Osteoblast (primary cell): ENCODE measurements around the gene DPP10. TPM values are rescaled to one million over a fixed set of nuclear protein-coding genes. Genes with fewer than 3 reads are reported as not detected.

Source experiments
- DNase-seq: peaks from one replicate; pipeline ENCODE4 v3.0.0; 2011; ENCODE audit warnings: low spot score, mixed read lengths; ENCODE audit not compliant: insufficient read length; ENCODE audit errors: missing footprints
- H2AFZ ChIP-seq: 2 replicates; pipeline ENCODE4 v1.6.0; 2011; ENCODE audit warnings: mild to moderate bottlenecking, low read length
- H3K27ac ChIP-seq: 2 replicates; pipeline ENCODE4 v1.5.1; 2011; ENCODE audit warnings: mild to moderate bottlenecking, low read depth, low read length, moderate library complexity
- H3K27me3 ChIP-seq: 2 replicates; pipeline ENCODE4 v1.6.0; 2012; ENCODE audit warnings: mild to moderate bottlenecking, control low read depth, inconsistent platforms, low read length, moderate library complexity; ENCODE audit not compliant: insufficient read depth
- H3K36me3 ChIP-seq: 2 replicates; pipeline ENCODE4 v1.5.1; 2011; ENCODE audit warnings: mild to moderate bottlenecking, low read length, control low read depth, moderate library complexity; ENCODE audit not compliant: insufficient read depth
- H3K4me1 ChIP-seq: 2 replicates; pipeline ENCODE4 v1.5.1; 2011; ENCODE audit warnings: mild to moderate bottlenecking, low read length, control low read depth, moderate library complexity; ENCODE audit not compliant: insufficient read depth
- H3K4me2 ChIP-seq: 2 replicates; pipeline ENCODE4 v1.6.0; 2011; ENCODE audit warnings: mild to moderate bottlenecking, low read length; ENCODE audit not compliant: insufficient read depth
- H3K4me3 ChIP-seq: fragments of 200-600 bp; sonication (generic); 3 replicates; pipeline ENCODE4 v1.5.1; 2012; ENCODE audit warnings: mild to moderate bottlenecking, low read length, inconsistent platforms; ENCODE audit not compliant: insufficient read depth
- H3K79me2 ChIP-seq: 2 replicates; pipeline ENCODE4 v1.6.0; 2012; ENCODE audit warnings: mild to moderate bottlenecking, low read length, control low read depth, inconsistent platforms; ENCODE audit not compliant: insufficient read depth
- H3K9me3 ChIP-seq: 2 replicates; pipeline ENCODE4 v1.5.1; 2011; ENCODE audit warnings: low read depth, low read length, control low read depth
- H4K20me1 ChIP-seq: 2 replicates; pipeline ENCODE4 v1.6.0; 2012; ENCODE audit warnings: mild to moderate bottlenecking, low read length, control low read depth; ENCODE audit not compliant: insufficient read depth
- CTCF ChIP-seq: IDR thresholded peaks from 2 replicates; pipeline ENCODE4 v1.5.1; 2011; ENCODE audit warnings: mild to moderate bottlenecking, low read depth, low read length, moderate library complexity; ENCODE audit errors: extremely low read depth
- total RNA-seq: library from RNA; depleted of rRNA; stranded (reverse); fragments of >200 nt; gene quantifications from 2 replicates; pipeline ENCODE4 v1.2.3, GENCODE V29; 2012

The DPP10 gene
- total RNA-seq, 1 donor: not detected

- TF ChIP-seq CTCF: no peak
- no peak overlapping the region for H3K4me3 ChIP-seq
- H3K4me1 ChIP-seq: no peaks in the 10 kb centered on the region
- no peak overlapping the region for H2AFZ ChIP-seq
- no peaks in the 10 kb centered on the region for H3K36me3 ChIP-seq
- H3K27ac ChIP-seq: no peak overlapping the region
- H4K20me1 ChIP-seq: no peaks in the 10 kb centered on the region
- H3K79me2 ChIP-seq: no peaks in the 10 kb centered on the region
- H3K27me3 ChIP-seq: no peaks in the 10 kb centered on the region
- H3K4me2 ChIP-seq: no peak overlapping the region
- DNase-seq: no peak
- H3K9me3 ChIP-seq: no peaks in the 10 kb centered on the region
Measured at GRCh38 chr2:115650827-115651226, 1208.4 kb downstream of the DPP10 start.

- Histone ChIP-seq H3K9me3 (no peaks in the 10 kb centered on the region), H3K27ac (no peak overlapping the region), H3K4me1 (no peaks in the 10 kb centered on the region), H2AFZ (no peak overlapping the region), H3K4me2 (no peak overlapping the region), H4K20me1 (no peaks in the 10 kb centered on the region), H3K79me2 (no peaks in the 10 kb centered on the region), H3K27me3 (no peaks in the 10 kb centered on the region), H3K4me3 (no peak overlapping the region), H3K36me3 (no peaks in the 10 kb centered on the region)
- DNase-seq: no peak
- no peak for TF ChIP-seq CTCF
Measured at GRCh38 chr2:115652652-115653051, 1210.2 kb downstream of the DPP10 start.

- no peak overlapping the region for H3K4me3 ChIP-seq
- no peak for TF ChIP-seq CTCF
- no peak overlapping the region for H3K4me2 ChIP-seq
- DNase-seq: no peak
- H3K79me2 ChIP-seq: no peaks in the 10 kb centered on the region
- H3K27ac ChIP-seq: no peak overlapping the region
- H3K27me3 ChIP-seq: no peaks in the 10 kb centered on the region
- no peaks in the 10 kb centered on the region for H3K36me3 ChIP-seq
- no peaks in the 10 kb centered on the region for H4K20me1 ChIP-seq
- H2AFZ ChIP-seq: no peak overlapping the region
- H3K9me3 ChIP-seq: no peaks in the 10 kb centered on the region
- no peaks in the 10 kb centered on the region for H3K4me1 ChIP-seq
Measured at GRCh38 chr2:115654362-115654761, 1211.9 kb downstream of the DPP10 start.

- Histone ChIP-seq H3K4me2 (no peak overlapping the region), H4K20me1 (no peaks in the 10 kb centered on the region), H3K36me3 (no peaks in the 10 kb centered on the region), H3K4me3 (no peak overlapping the region), H3K4me1 (no peaks in the 10 kb centered on the region), H3K79me2 (no peaks in the 10 kb centered on the region), H3K27ac (no peak overlapping the region), H3K9me3 (peaks cover 3% of the 10 kb centered on the region), H2AFZ (no peak overlapping the region), H3K27me3 (no peaks in the 10 kb centered on the region)
- TF ChIP-seq CTCF: no peak
- DNase-seq: no peak
Measured at GRCh38 chr2:115678129-115678528, 1235.7 kb downstream of the DPP10 start.
